Measurements from ENCODE around the gene GRIP2. TPM values are rescaled to one million over a fixed set of nuclear protein-coding genes. Genes with fewer than 3 reads are reported as not detected.

The GRIP2 gene
- 4.0 and 5.3 TPM in 2 replicates for total RNA-seq (2014; rRNA removed; shearing (Covaris generic))

- DNase-seq (ENCODE audit: low read depth in 1 of 2, low spot score in 2 of 2), result no peak
- H3K36me3 ChIP-seq, result no peaks in the 10 kb centered on the region
- no peaks in the 10 kb centered on the region for H3K9me3 ChIP-seq (replicated peaks)
- H3K4me1 ChIP-seq (replicated peaks), result no peaks in the 10 kb centered on the region
- H3K27me3 ChIP-seq (replicated peaks), result no peaks in the 10 kb centered on the region
- no peak within 1 kb of the TSS for H3K4me3 ChIP-seq
- no peak within 1 kb of the TSS for H3K27ac ChIP-seq
These were observed at the start of gene GRIP2 for GRCh38 chr3:14539742-14540491. TSS of gene GRIP2 (minus strand) at chr3:14540342. CDS start at chr3:14540308, 34 bp downstream.

DNA sequence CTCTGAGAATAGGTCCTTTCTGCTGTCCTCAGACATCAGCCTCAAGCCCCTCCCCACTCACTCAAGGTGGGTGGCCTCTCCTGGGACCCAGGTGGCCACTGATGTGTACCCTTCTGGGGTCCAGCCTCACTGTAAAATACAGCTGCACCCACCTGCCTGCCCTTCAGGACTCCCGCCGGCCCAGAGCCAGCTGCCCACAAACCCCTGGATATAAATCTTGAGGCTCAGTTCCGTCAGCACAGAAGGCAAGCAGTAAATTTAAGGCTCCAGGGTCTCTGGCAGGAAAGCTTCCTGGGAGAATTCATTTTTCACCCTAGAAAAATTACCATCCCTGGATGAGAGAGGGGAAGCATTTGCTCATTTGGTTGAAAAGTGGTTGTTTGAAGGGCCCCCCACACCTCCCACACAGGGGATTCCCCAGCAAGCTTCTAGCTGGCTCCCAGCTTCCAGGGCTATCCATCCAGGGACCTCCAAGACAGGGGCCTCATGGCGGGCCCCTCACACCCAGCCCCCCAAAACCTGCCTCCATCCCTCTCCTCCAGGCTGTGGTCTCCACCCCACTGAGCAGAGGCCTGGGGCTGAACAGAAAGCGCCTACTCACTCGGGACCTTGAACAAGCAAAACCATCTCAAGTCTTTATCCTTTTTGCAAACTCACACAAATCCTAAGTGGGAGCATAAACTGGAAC is 48.4 kb upstream of the GRIP2 start:
- Histone ChIP-seq H3K36me3 (no peaks in the 10 kb centered on the region), H3K4me1 (replicated peaks) (peaks cover 54% of the 10 kb centered on the region), H3K27me3 (replicated peaks) (no peaks in the 10 kb centered on the region), H3K9me3 (replicated peaks) (no peaks in the 10 kb centered on the region), H3K4me3 (no peak overlapping the region), H3K27ac (peak overlapping the region; percentile 71)
- DNase-seq (ENCODE audit: low read depth in 1 of 2, low spot score in 2 of 2), result no peak

DNA sequence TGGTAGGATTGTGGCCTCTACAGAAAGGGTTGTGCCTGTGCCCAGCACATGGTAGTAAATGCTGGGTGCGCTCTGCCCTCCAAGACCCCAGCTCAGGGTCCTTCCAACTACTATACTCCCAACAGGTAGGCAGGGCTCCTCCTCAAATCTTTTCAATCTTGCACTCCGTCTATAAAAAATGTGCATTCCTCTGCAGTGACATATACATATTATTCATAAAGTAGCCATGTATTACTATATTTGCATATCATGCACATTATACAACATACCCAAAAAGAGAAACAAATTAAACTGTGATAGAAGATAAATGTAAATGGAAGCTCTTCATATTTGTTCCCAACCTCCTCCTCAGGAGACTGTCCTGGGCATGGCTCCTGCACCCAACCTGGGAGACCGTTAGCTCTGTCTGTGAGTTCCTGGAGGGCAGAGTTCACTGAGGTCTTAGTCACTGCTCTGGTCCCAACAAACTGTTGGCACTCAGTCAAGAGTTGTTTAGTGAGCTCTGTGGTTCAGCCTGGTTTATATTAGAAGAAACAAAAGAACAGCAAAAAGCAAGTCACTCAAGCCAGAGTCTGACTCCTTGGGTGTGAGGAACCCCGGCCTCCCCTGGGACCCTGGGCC is 47.7 kb upstream of the GRIP2 start:
- Histone ChIP-seq H3K27me3 (replicated peaks) (no peaks in the 10 kb centered on the region), H3K4me1 (replicated peaks) (peaks cover 52% of the 10 kb centered on the region)

DNA sequence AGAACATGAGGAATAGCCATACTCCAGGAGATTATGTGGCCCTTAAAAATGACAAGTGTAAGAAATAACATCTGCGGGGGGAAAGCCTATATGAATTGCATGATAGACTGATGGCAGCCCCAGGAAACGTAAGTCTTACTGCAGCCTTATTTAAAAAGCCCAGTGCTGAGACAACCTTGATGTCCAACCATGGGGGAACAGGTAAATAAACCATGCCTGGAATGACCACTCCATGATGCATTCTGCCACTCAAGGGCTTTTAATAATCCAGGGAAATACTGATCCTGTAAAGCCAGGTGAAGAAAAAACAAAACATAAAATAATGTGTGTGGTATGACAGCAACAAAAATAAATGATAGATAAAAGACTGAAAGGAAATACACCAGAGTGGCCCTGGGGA is 46.5 kb upstream of the GRIP2 start:
- DNase-seq (ENCODE audit: low read depth in 1 of 2, low spot score in 2 of 2), result no peak
- no peaks in the 10 kb centered on the region for H3K36me3 ChIP-seq
- no peak overlapping the region for H3K4me3 ChIP-seq
- H3K9me3 ChIP-seq (replicated peaks), result no peaks in the 10 kb centered on the region
- no peak overlapping the region for H3K27ac ChIP-seq
- H3K4me1 ChIP-seq (replicated peaks), result peaks cover 46% of the 10 kb centered on the region
- no peaks in the 10 kb centered on the region for H3K27me3 ChIP-seq (replicated peaks)

More for the DNA sequence above, 47.7 kb upstream of the GRIP2 start:
- no peaks in the 10 kb centered on the region for H3K36me3 ChIP-seq
- DNase-seq (ENCODE audit: low read depth in 1 of 2, low spot score in 2 of 2), result peak; percentile 77 to 87
- H3K9me3 ChIP-seq (replicated peaks), result no peaks in the 10 kb centered on the region
- peak overlapping the region; percentile 71 for H3K27ac ChIP-seq
- no peak overlapping the region for H3K4me3 ChIP-seq

GRCh38 chr3:14583548-14584091 is 43.5 kb upstream of the GRIP2 start:
- Histone ChIP-seq H3K4me1 (replicated peaks) (peaks cover 45% of the 10 kb centered on the region), H3K27me3 (replicated peaks) (no peaks in the 10 kb centered on the region), H3K9me3 (replicated peaks) (no peaks in the 10 kb centered on the region), H3K4me3 (no peak overlapping the region), H3K36me3 (no peaks in the 10 kb centered on the region), H3K27ac (no peak overlapping the region)
- DNase-seq (ENCODE audit: low read depth in 1 of 2, low spot score in 2 of 2), result peak in 1 of 2 experiments; percentile 24

DNA sequence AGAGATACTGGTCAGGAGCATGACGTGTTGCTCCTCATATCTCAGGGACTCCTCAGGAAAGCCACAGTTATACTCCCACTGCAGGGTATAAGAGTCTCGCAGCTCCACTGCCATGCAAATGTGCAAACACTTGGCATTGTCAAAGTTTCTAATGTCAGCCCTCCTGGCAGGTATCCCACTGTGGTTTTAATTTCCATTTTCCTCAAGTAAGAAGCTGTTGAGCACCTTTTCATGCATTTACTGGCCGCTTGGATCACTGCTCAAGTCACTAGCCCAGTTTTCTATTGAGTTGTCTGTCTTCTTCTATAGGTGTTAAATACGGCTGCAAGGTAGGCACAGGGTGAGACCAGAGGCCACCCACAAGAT is 41.9 kb upstream of the GRIP2 start:
- Histone ChIP-seq H3K4me1 (replicated peaks) (peaks cover 29% of the 10 kb centered on the region), H3K36me3 (no peaks in the 10 kb centered on the region)

GRCh38 chr3:14581334-14582044 is 41.3 kb upstream of the GRIP2 start:
- Histone ChIP-seq H3K27me3 (replicated peaks) (no peaks in the 10 kb centered on the region), H3K9me3 (replicated peaks) (no peaks in the 10 kb centered on the region), H3K4me1 (replicated peaks) (peaks cover 23% of the 10 kb centered on the region), H3K27ac (no peak overlapping the region), H3K4me3 (no peak overlapping the region), H3K36me3 (no peaks in the 10 kb centered on the region)
- no peak for DNase-seq (ENCODE audit: low read depth in 1 of 2, low spot score in 2 of 2)

More for the DNA sequence above, 41.9 kb upstream of the GRIP2 start:
- no peaks in the 10 kb centered on the region for H3K27me3 ChIP-seq (replicated peaks)
- no peak for DNase-seq (ENCODE audit: low read depth in 1 of 2, low spot score in 2 of 2)
- no peak overlapping the region for H3K27ac ChIP-seq
- no peak overlapping the region for H3K4me3 ChIP-seq
- no peaks in the 10 kb centered on the region for H3K9me3 ChIP-seq (replicated peaks)

- no peaks in the 10 kb centered on the region for H3K27me3 ChIP-seq (replicated peaks)
- no peak for DNase-seq (ENCODE audit: low read depth in 1 of 2, low spot score in 2 of 2)
- H3K4me1 ChIP-seq (replicated peaks), result 0 out of 2 replicates have a peak, but pooled peaks cover 5% of the 10 kb centered on the region
- no peak overlapping the region for H3K27ac ChIP-seq
- no peaks in the 10 kb centered on the region for H3K9me3 ChIP-seq (replicated peaks)
- H3K4me3 ChIP-seq, result no peak overlapping the region
- no peaks in the 10 kb centered on the region for H3K36me3 ChIP-seq
These were observed 37.8 kb upstream of the GRIP2 start for GRCh38 chr3:14577897-14578296.

DNA sequence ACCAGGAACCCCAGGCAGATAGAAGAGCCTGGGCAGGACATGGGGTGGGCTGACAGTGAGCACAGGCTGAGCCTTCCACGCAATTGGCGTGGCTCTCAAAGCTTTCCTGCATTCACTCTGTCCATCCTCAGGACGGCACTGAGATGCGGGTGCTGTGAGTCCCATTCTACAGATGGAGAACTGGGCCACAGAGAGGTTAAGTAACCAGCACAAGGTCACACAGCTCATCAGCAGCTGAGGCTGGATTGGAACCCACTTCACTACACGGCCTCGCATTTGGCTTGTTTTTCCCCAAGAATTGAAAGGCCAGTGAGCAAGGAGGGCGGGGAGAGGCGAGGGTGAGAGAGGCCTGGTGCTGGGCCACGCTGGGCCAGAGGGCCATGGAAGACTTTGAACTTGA is 36.0 kb upstream of the GRIP2 start:
- no peaks in the 10 kb centered on the region for H3K9me3 ChIP-seq (replicated peaks)
- no peaks in the 10 kb centered on the region for H3K27me3 ChIP-seq (replicated peaks)
- 0 out of 2 replicates have a peak, but pooled peaks cover 5% of the 10 kb centered on the region for H3K4me1 ChIP-seq (replicated peaks)
- no peak overlapping the region for H3K4me3 ChIP-seq
- no peak overlapping the region for H3K27ac ChIP-seq
- no peaks in the 10 kb centered on the region for H3K36me3 ChIP-seq
- no peak for DNase-seq (ENCODE audit: low read depth in 1 of 2, low spot score in 2 of 2)

GRCh38 chr3:14574183-14574582 is 34.0 kb upstream of the GRIP2 start:
- Histone ChIP-seq H3K27ac (no peak overlapping the region), H3K4me1 (replicated peaks) (0 out of 2 replicates have a peak, but pooled peaks cover 5% of the 10 kb centered on the region), H3K27me3 (replicated peaks) (no peaks in the 10 kb centered on the region), H3K4me3 (no peak overlapping the region), H3K36me3 (no peaks in the 10 kb centered on the region), H3K9me3 (replicated peaks) (no peaks in the 10 kb centered on the region)
- DNase-seq (ENCODE audit: low read depth in 1 of 2, low spot score in 2 of 2), result no peak

DNA sequence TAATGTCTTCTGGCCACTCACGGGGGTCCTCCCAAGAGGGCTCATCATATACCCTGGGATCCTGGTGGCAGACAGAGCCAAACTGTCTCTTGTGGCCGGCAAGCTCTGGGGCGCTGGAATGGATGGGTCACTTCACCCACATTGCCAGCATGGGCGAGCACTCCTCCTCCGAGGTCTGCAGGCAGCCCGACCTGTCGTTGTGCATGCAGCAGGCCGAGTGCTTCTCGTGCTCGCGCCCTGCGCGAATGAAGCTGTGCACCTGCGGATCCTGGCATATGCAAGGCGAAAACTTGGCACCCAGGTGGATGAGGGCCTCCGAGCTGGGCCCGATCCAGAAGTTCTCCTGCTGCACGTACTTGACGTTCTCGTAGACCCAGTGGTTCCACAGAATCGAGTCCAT is 33.6 kb upstream of the GRIP2 start:
- Histone ChIP-seq H3K4me3 (no peak overlapping the region), H3K27ac (no peak overlapping the region), H3K9me3 (replicated peaks) (no peaks in the 10 kb centered on the region), H3K4me1 (replicated peaks) (0 out of 2 replicates have a peak, but pooled peaks cover under 1% of the 10 kb centered on the region), H3K27me3 (replicated peaks) (no peaks in the 10 kb centered on the region), H3K36me3 (no peaks in the 10 kb centered on the region)
- DNase-seq (ENCODE audit: low read depth in 1 of 2, low spot score in 2 of 2), result no peak

- peaks cover 9% of the 10 kb centered on the region for H3K4me1 ChIP-seq (replicated peaks)
- H3K9me3 ChIP-seq (replicated peaks), result no peaks in the 10 kb centered on the region
- no peaks in the 10 kb centered on the region for H3K36me3 ChIP-seq
- H3K27me3 ChIP-seq (replicated peaks), result no peaks in the 10 kb centered on the region
- no peak overlapping the region for H3K27ac ChIP-seq
- no peak overlapping the region for H3K4me3 ChIP-seq
- DNase-seq (ENCODE audit: low read depth in 1 of 2, low spot score in 2 of 2), result no peak
These were observed 30.7 kb upstream of the GRIP2 start for GRCh38 chr3:14570864-14571263.

GRCh38 chr3:14570089-14570488 is 29.9 kb upstream of the GRIP2 start:
- Histone ChIP-seq H3K27ac (no peak overlapping the region), H3K4me3 (no peak overlapping the region), H3K9me3 (replicated peaks) (no peaks in the 10 kb centered on the region), H3K4me1 (replicated peaks) (peaks cover 12% of the 10 kb centered on the region), H3K27me3 (replicated peaks) (no peaks in the 10 kb centered on the region), H3K36me3 (no peaks in the 10 kb centered on the region)
- no peak for DNase-seq (ENCODE audit: low read depth in 1 of 2, low spot score in 2 of 2)
